Right atrium auricular region (tissue), 2 donors: Measurements from ENCODE around the gene ZNF276. TPM values are rescaled to one million over a fixed set of nuclear protein-coding genes. Genes with fewer than 3 reads are reported as not detected.
A peak's percentile ranks its signal among the peaks of the same experiment; 100 is the strongest.
"Not testable (repeated sequence)": the region's sequence is repeated elsewhere in the genome, so short reads cannot be mapped to it uniquely, and the experiment has no call there.

ENCODE experiments used
- DNase-seq: peaks from one replicate; pipeline ENCODE4 v3.0.0-alpha.2; 2019; ENCODE audit warnings: low spot score
- H3K27ac ChIP-seq, 2 donors: fragments of 200-600 bp; sonication (generic); 1 replicate in 1 of 2; 2 replicates in 1 of 2; pipeline ENCODE4 v1.5.1; 2016 to 2019
- H3K27me3 ChIP-seq, 2 donors: fragments of 200-600 bp; sonication (generic); one replicate each; pipeline versions ENCODE4 v1.5.1 to v1.6.0; 2017 to 2019
- H3K36me3 ChIP-seq: fragments of 200-600 bp; sonication (generic); one replicate; pipeline ENCODE4 v1.5.1; 2016
- H3K4me1 ChIP-seq, 2 donors: fragments of 200-600 bp; sonication (generic); one replicate each; pipeline versions ENCODE4 v1.5.1 to v1.6.0; 2017 to 2019
- H3K4me3 ChIP-seq, 2 donors: fragments of 200-600 bp; sonication (generic); 1 replicate in 1 of 2; 2 replicates in 1 of 2; pipeline ENCODE4 v1.5.1; 2017 to 2019; ENCODE audit warnings: mild to moderate bottlenecking in 1 of 2, moderate library complexity in 1 of 2
- H3K9me3 ChIP-seq, 2 donors: fragments of 200-600 bp; sonication (generic); one replicate each; pipeline ENCODE4 v1.5.1; 2019
- total RNA-seq, 2 donors: library from RNA; depleted of rRNA; stranded (reverse); fragments of >200 nt; gene quantifications; one replicate each; pipeline ENCODE4 v1.1.0, GENCODE V29; 2016
- TF ChIP-seq, protein P1 (sequence below), 2 donors: fragments of 200-600 bp; sonication (generic); IDR thresholded peaks; one replicate each; pipeline ENCODE4 v1.5.1; 2019; ENCODE audit warnings: antibody characterized with exemption in 2 of 2

Gene ZNF276
- 10 to 100 TPM; 10.0 to 11.1 TPM for total RNA-seq

GRCh38 chr16:89720813-89721545 is at the start of gene ZNF276, which contains the start of gene VPS9D1:
Gene ZNF276, plus strand, starts transcription at chr16:89721537. Its CDS starts 104 bp downstream, at chr16:89721641.
Gene VPS9D1, minus strand, starts transcription at chr16:89720898. Its CDS starts 37 bp downstream, at chr16:89720861.
- Histone ChIP-seq H3K4me1 (peaks cover 0 to 38% of the 10 kb centered on the region in 2 donors), H3K36me3 (peaks cover 33% of the 10 kb centered on the region), H3K9me3 (no peaks in the 10 kb centered on the region), H3K4me3 (peak within 1 kb of the TSS; percentile 82 to 95), H3K27ac (peak within 1 kb of the TSS; percentile 97 to 100), H3K27me3 (no peaks in the 10 kb centered on the region)
- TF ChIP-seq, protein P1, sequence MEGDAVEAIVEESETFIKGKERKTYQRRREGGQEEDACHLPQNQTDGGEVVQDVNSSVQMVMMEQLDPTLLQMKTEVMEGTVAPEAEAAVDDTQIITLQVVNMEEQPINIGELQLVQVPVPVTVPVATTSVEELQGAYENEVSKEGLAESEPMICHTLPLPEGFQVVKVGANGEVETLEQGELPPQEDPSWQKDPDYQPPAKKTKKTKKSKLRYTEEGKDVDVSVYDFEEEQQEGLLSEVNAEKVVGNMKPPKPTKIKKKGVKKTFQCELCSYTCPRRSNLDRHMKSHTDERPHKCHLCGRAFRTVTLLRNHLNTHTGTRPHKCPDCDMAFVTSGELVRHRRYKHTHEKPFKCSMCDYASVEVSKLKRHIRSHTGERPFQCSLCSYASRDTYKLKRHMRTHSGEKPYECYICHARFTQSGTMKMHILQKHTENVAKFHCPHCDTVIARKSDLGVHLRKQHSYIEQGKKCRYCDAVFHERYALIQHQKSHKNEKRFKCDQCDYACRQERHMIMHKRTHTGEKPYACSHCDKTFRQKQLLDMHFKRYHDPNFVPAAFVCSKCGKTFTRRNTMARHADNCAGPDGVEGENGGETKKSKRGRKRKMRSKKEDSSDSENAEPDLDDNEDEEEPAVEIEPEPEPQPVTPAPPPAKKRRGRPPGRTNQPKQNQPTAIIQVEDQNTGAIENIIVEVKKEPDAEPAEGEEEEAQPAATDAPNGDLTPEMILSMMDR (IDR thresholded peaks at IDR 0.05): no peak
- DNase-seq: peak; percentile 66

DNA sequence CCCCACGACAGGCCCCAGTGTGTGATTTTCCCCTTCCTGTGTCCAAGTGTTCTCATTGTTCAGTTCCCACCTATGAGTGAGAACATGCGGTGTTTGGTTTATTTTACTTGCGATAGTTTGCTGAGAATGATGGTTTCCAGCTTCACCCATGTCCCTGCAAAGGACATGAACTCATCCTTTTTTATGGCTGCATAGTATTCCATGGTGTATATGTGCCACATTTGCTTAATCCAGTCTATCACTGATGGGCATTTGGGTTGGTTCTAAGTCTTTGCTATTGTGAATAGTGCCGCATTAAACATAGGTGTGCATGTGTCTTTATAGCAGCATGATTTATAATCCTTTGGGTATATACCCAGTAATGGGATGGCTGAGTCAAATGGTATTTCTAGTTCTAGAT is 49.8 kb upstream of the ZNF276 start:
- H3K9me3 ChIP-seq, H3K27ac ChIP-seq, H3K27me3 ChIP-seq, DNase-seq, H3K4me3 ChIP-seq, H3K36me3 ChIP-seq, H3K4me1 ChIP-seq: not testable (repeated sequence)

DNA sequence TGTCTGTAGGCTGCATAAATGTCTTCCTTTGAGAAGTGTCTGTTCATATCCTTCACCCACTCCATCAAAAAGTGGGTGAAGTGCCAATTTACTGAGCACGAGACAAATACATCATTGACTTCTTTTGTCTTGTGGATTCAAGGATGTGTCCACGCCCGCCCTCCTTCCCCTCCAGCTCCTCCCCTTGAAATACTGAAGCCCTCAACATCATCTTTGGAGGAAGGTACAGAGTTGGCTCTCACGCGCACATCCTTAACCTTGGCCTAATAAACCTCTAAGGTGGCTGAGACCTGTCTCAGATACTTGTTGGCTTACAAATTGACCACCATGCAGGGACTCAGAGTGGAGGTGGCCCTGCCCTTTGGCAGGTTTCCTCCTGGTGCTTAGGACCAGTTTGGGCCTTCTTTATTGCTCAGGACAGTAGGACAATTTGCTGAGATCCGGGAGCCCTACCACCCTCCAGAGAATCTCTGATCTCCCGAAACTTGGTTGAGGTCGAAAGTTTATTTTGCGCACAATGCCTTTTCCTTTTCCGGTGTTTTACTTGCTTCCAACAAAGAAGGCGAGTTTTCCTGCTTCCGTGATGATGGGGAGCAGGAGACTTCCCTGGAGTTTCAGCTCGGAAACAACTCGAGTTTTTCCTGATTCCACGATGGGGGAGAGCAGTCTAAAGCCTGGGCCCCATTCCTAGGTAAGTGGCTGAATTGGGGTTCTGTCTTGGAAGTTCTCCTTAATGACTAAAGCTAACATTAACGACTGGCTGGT is 49.0 kb upstream of the ZNF276 start:
- Histone ChIP-seq H3K27me3 (no peaks in the 10 kb centered on the region), H3K36me3 (no peaks in the 10 kb centered on the region), H3K9me3 (no peaks in the 10 kb centered on the region), H3K4me3 (no peak overlapping the region), H3K27ac (no peak overlapping the region), H3K4me1 (no peaks in the 10 kb centered on the region)
- TF ChIP-seq, protein P1 (IDR thresholded peaks at IDR 0.05): no peak
- DNase-seq: no peak

DNA sequence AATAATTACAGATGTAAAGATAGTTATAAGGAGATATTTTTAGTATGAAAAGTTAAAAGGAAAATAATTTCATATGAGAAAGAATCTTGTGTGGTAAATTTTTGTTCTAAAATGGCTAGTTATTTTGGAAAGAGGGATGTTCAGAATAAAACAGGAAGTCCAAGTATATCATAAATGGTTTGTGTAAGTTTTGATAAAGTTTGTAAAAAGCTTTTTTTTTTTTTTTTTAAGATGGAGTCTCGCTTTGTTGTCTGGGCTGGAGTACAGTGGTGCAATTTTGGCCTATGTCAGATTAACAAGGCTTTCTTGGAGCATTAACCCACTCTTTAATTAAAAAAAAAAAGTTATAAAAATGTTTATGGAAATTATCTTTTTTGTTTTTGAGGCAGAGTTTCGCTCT is 43.1 kb upstream of the ZNF276 start:
- Histone ChIP-seq H3K27me3 (no peaks in the 10 kb centered on the region), H3K27ac (no peak overlapping the region), H3K36me3 (no peaks in the 10 kb centered on the region), H3K4me1 (no peaks in the 10 kb centered on the region), H3K9me3 (no peaks in the 10 kb centered on the region), H3K4me3 (no peak overlapping the region)
- no peak for DNase-seq
- TF ChIP-seq, protein P1 (IDR thresholded peaks at IDR 0.05): no peak

- peaks cover 0 to 15% of the 10 kb centered on the region in 2 donors for H3K4me1 ChIP-seq
- no peak for DNase-seq
Observed at GRCh38 chr16:89685916-89686315, 35.4 kb upstream of the ZNF276 start.

More at GRCh38 chr16:89685916-89686315, 35.4 kb upstream of the ZNF276 start:
- H3K36me3 ChIP-seq: no peaks in the 10 kb centered on the region
- H3K27me3 ChIP-seq: no peaks in the 10 kb centered on the region
- TF ChIP-seq, protein P1 (IDR thresholded peaks at IDR 0.05): no peak
- H3K4me3 ChIP-seq: peak overlapping the region in 1 of 2 donors; percentile 85
- H3K27ac ChIP-seq: no peak overlapping the region
- H3K9me3 ChIP-seq: no peaks in the 10 kb centered on the region
